Keratinocyte (primary cell): ENCODE measurements around the gene DMKN. TPM values are rescaled to one million over a fixed set of nuclear protein-coding genes. Genes with fewer than 3 reads are reported as not detected.
"Not testable (repeated sequence)": the region's sequence is repeated elsewhere in the genome, so short reads cannot be mapped to it uniquely, and the experiment has no call there.

Experiments used
- DNase-seq: peaks from one replicate; pipeline ENCODE4 v3.0.0-alpha.2; 2011; ENCODE audit warnings: low read depth, missing footprints, low spot score
- FAIRE-seq: peaks from 2 replicates; lab custom pipeline; 2011; peaks lifted over from hg19 to GRCh38; lab: Jason Lieb, UNC
- H2AFZ ChIP-seq: 2 replicates; pipeline ENCODE4 v1.6.0; 2012; ENCODE audit warnings: low read length, control low read depth, inconsistent platforms; ENCODE audit not compliant: control insufficient read depth
- H3K27ac ChIP-seq: 2 replicates; pipeline ENCODE4 v1.5.1; 2011; ENCODE audit warnings: low read length; ENCODE audit not compliant: control insufficient read depth, insufficient read depth
- H3K27me3 ChIP-seq: 3 replicates; pipeline ENCODE4 v1.6.0; 2011; ENCODE audit warnings: low read length; ENCODE audit not compliant: control insufficient read depth, insufficient read depth; ENCODE audit errors: extremely low read depth
- H3K36me3 ChIP-seq, 2 experiments: 2 replicates in 1 of 2; 3 replicates in 1 of 2; pipeline ENCODE4 v1.5.1; 2011; ENCODE audit warnings: low read length in 2 of 2, mild to moderate bottlenecking in 1 of 2; ENCODE audit not compliant: control insufficient read depth in 2 of 2, insufficient read depth in 2 of 2; ENCODE audit errors: extremely low read depth in 1 of 2
- H3K4me1 ChIP-seq: 3 replicates; pipeline ENCODE4 v1.5.1; 2011; ENCODE audit warnings: low read length; ENCODE audit not compliant: control insufficient read depth, insufficient read depth; ENCODE audit errors: extremely low read depth
- H3K4me2 ChIP-seq: 3 replicates; pipeline ENCODE4 v1.6.0; 2011; ENCODE audit warnings: low read depth, low read length; ENCODE audit not compliant: control insufficient read depth, insufficient read depth; ENCODE audit errors: extremely low read depth
- H3K4me3 ChIP-seq, 3 experiments: fragments of 200-600 bp in 1 of 3; sonication (generic) in 1 of 3; 2 replicates in 2 of 3; 3 replicates in 1 of 3; pipeline ENCODE4 v1.5.1; 2011 to 2016; ENCODE audit warnings: low read length in 3 of 3, mild to moderate bottlenecking in 3 of 3, control low read depth in 2 of 3, inconsistent platforms in 1 of 3, low read depth in 1 of 3, mixed read lengths in 1 of 3, mixed run types in 1 of 3, moderate library complexity in 1 of 3; ENCODE audit not compliant: control insufficient read depth in 2 of 3, insufficient read depth in 2 of 3; ENCODE audit errors: extremely low read depth in 1 of 3
- H3K79me2 ChIP-seq: 2 replicates; pipeline ENCODE4 v1.6.0; 2012; ENCODE audit warnings: low read length; ENCODE audit not compliant: control insufficient read depth, insufficient read depth
- H3K9ac ChIP-seq: 3 replicates; pipeline ENCODE4 v1.6.0; 2011; ENCODE audit warnings: low read length; ENCODE audit not compliant: control insufficient read depth, insufficient read depth; ENCODE audit errors: extremely low read depth
- H3K9me1 ChIP-seq: 3 replicates; pipeline ENCODE4 v1.6.0; 2011; ENCODE audit warnings: low read length; ENCODE audit not compliant: control insufficient read depth, insufficient read depth; ENCODE audit errors: extremely low read depth
- H3K9me3 ChIP-seq: 2 replicates; pipeline ENCODE4 v1.5.1; 2012; ENCODE audit warnings: low read depth, low read length; ENCODE audit not compliant: control insufficient read depth
- H4K20me1 ChIP-seq: 3 replicates; pipeline ENCODE4 v1.6.0; 2011; ENCODE audit warnings: low read length; ENCODE audit not compliant: control insufficient read depth, insufficient read depth; ENCODE audit errors: extremely low read depth
- EZH2 ChIP-seq: IDR thresholded peaks from one replicate; pipeline ENCODE4 v1.6.1; 2012; ENCODE audit warnings: inconsistent platforms, mild to moderate bottlenecking, low read length, moderate library complexity
- dilution Hi-C: fragments of 300-500 bp; cut with MboI; formaldehyde crosslinking; loops from one replicate; pipeline ENCODE4 v1.7.0; 2020; ENCODE audit warnings: low sequenced_read_pairs; ENCODE audit not compliant: extremely low pct_ligation_motif_present
- polyA plus RNA-seq, 5 experiments: library from polyadenylated mRNA; depleted of rRNA in 3 of 5; stranded (reverse) in 3 of 5; stranded (forward) in 1 of 5; unstranded in 1 of 5; fragments of >200 nt; gene quantifications; 1 replicate in 1 of 5; 2 replicates in 3 of 5; 3 replicates in 1 of 5; pipeline versions ENCODE4 v1.2.1 to v1.2.3, GENCODE V29; 2011 to 2012; ENCODE audit warnings: missing spikeins in 2 of 5, low read depth in 1 of 5, low replicate concordance in 1 of 5
- TF ChIP-seq, protein P1 (sequence below), 3 experiments: IDR thresholded peaks in 1 of 3; conservative IDR thresholded peaks in 1 of 3; optimal IDR thresholded peaks in 1 of 3; 2 replicates in 2 of 3; 3 replicates in 1 of 3; pipeline versions ENCODE3 to v1.5.1; 2011; ENCODE audit warnings: low read length in 3 of 3, mild to moderate bottlenecking in 3 of 3, moderate library complexity in 2 of 3, control low read depth in 1 of 3, inconsistent platforms in 1 of 3; ENCODE audit not compliant: insufficient read depth in 2 of 3; ENCODE audit errors: extremely low read depth in 1 of 3

DMKN gene
- polyA plus RNA-seq, 1 donor (not counting 4 experiments of a cell fraction or from before 2014, with no cell fraction given) = 235 TPM

- no peak overlapping the region for H3K27ac ChIP-seq
- H3K4me2 ChIP-seq = no peak overlapping the region
- H3K4me1 ChIP-seq = no peaks in the 10 kb centered on the region
- H3K27me3 ChIP-seq = no peaks in the 10 kb centered on the region
- no peaks in the 10 kb centered on the region for H4K20me1 ChIP-seq
- no peaks in the 10 kb centered on the region for H3K79me2 ChIP-seq
- DNase-seq (no peak), FAIRE-seq (no peak)
- dilution Hi-C loops = no loop called here
- H3K9ac ChIP-seq = no peak overlapping the region
- no peaks in the 10 kb centered on the region for H3K9me1 ChIP-seq
- TF ChIP-seq, protein P1, sequence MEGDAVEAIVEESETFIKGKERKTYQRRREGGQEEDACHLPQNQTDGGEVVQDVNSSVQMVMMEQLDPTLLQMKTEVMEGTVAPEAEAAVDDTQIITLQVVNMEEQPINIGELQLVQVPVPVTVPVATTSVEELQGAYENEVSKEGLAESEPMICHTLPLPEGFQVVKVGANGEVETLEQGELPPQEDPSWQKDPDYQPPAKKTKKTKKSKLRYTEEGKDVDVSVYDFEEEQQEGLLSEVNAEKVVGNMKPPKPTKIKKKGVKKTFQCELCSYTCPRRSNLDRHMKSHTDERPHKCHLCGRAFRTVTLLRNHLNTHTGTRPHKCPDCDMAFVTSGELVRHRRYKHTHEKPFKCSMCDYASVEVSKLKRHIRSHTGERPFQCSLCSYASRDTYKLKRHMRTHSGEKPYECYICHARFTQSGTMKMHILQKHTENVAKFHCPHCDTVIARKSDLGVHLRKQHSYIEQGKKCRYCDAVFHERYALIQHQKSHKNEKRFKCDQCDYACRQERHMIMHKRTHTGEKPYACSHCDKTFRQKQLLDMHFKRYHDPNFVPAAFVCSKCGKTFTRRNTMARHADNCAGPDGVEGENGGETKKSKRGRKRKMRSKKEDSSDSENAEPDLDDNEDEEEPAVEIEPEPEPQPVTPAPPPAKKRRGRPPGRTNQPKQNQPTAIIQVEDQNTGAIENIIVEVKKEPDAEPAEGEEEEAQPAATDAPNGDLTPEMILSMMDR (optimal IDR thresholded peaks at IDR 0.05 in 1 of 3, IDR thresholded peaks at IDR 0.05 in 1 of 3, conservative IDR thresholded peaks at IDR 0.05 in 1 of 3; ENCODE audit: extremely low read depth in 1 of 3, insufficient read depth in 2 of 3, low read length in 3 of 3) = no peak
- H3K36me3 ChIP-seq = no peaks in the 10 kb centered on the region
- H3K9me3 ChIP-seq = no peaks in the 10 kb centered on the region
- no peak overlapping the region for H3K4me3 ChIP-seq
- H2AFZ ChIP-seq = no peak overlapping the region
These were observed 47.2 kb downstream of the DMKN start for GRCh38 chr19:35466259-35466658.

- not testable (repeated sequence) for H3K4me1 ChIP-seq, H3K36me3 ChIP-seq
These were observed 50.5 kb downstream of the DMKN start for GRCh38 chr19:35462956-35463355.

DNA sequence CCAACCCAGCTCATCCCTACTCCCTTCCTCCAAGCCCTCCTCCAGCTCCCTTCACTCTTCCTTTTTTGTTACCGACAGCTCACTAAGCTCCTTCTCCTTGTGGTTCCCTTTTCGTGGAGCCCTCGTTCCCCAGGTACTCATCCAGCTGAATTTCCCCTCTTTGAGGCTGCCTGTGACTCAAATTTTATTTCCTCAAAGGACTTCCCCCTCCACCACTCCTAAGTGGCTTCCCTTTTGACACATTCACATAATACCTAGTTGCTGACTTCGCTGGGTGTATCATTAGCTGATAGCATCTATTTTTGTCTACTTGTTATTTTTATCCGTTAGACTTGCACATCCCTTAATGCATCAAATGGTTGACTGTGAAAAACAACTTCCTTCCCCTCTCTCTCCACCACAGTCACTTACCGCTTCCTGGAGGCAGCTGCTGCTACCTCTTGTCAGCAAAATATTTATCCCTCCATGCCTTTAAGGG lies 50.9 kb downstream of the DMKN start:
- Histone ChIP-seq H3K27ac (no peak overlapping the region), H3K4me1 (no peaks in the 10 kb centered on the region), H3K79me2 (no peaks in the 10 kb centered on the region), H2AFZ (no peak overlapping the region), H3K9me3 (no peaks in the 10 kb centered on the region), H3K9me1 (no peaks in the 10 kb centered on the region), H3K36me3 (no peaks in the 10 kb centered on the region), H3K9ac (no peak overlapping the region), H3K27me3 (no peaks in the 10 kb centered on the region), H3K4me3 (no peak overlapping the region), H4K20me1 (no peaks in the 10 kb centered on the region), H3K4me2 (no peak overlapping the region)
- TF ChIP-seq, protein P1 (optimal IDR thresholded peaks at IDR 0.05 in 1 of 3, IDR thresholded peaks at IDR 0.05 in 1 of 3, conservative IDR thresholded peaks at IDR 0.05 in 1 of 3; ENCODE audit: extremely low read depth in 1 of 3, insufficient read depth in 2 of 3, low read length in 3 of 3) = no peak
- no peak for TF ChIP-seq EZH2
- DNase-seq (no peak), FAIRE-seq (no peak)
- dilution Hi-C loops = no loop called here

More at GRCh38 chr19:35462956-35463355, 50.5 kb downstream of the DMKN start:
- H3K9me3 ChIP-seq, H3K9me1 ChIP-seq, H3K27me3 ChIP-seq, H2AFZ ChIP-seq, H3K4me2 ChIP-seq, FAIRE-seq, H3K79me2 ChIP-seq, H3K9ac ChIP-seq, H4K20me1 ChIP-seq, H3K27ac ChIP-seq, dilution Hi-C loops, H3K4me3 ChIP-seq, DNase-seq: not testable (repeated sequence)

DNA sequence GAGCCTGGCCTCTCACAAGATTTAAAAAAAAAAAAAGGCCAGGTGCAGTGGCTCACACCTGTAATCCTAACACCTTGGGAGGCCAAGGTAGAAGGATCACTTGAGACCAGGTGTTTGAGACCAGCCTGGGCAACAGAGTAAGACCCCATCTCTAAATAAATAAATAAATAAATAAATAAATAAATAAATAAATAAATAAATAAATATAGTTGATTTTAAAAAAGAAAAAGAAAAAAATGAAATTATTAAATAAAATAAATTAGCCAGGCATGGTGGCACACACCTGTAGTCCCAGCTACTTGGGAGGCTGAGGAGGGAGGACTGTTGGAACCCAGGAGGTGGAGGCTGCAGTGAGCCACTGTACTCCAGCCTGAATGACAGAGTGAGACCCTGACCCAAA lies 51.7 kb downstream of the DMKN start:
- H3K79me2 ChIP-seq, H3K4me1 ChIP-seq, H3K9me3 ChIP-seq, H4K20me1 ChIP-seq, H2AFZ ChIP-seq, H3K27me3 ChIP-seq, dilution Hi-C loops, H3K36me3 ChIP-seq, H3K4me3 ChIP-seq, H3K4me2 ChIP-seq, H3K9ac ChIP-seq, H3K27ac ChIP-seq, FAIRE-seq, DNase-seq, H3K9me1 ChIP-seq: not testable (repeated sequence)
